ENCODE data around the gene RASA3. TPM values are rescaled to one million over a fixed set of nuclear protein-coding genes. Genes with fewer than 3 reads are reported as not detected.

Gene RASA3
- polyA plus RNA-seq, 1 donor from 2014 or later, result 8.5 TPM

DNA sequence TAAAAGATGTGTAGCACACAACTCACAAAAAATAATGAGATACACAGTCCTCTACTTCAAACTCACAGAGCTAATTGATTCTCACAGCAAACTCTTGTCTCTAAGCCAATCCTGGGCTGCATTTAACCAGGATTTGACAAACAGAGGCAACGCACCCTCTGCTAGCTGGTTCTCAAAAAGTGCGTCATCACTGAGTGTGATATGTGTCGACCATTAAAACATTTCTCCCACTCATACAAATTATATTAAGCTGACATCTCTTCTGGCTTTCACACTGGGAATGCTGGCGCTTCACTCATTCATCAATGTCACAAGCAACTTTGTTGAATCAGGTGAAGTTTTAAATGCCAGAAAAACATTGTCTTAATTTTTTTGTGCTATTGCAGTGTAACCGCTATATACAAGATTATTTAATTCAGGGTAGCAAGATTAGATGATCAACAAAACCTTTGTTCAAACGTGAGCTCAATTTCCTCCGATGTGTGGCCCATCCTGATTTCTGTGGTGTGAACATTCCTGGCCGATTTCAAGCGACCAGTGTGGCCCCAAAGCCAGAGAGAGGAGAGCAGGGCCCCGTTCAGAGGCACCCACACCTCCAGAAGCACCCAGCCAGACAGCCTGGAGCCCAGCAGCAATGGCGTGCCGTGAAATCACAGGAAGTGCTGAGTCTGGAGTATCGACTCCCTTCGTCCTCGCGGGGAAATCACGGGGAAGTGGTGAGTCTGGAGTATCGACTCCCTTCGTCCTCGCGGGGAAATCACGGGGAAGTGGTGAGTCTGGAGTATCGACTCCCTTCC is 49.4 kb downstream of the RASA3 start:
- Histone ChIP-seq H4K20me1 (ENCODE audit: insufficient read depth) (no peaks in the 10 kb centered on the region), H3K9ac (ENCODE audit: low read length) (no peak overlapping the region), H3K9me3 (ENCODE audit: low read length) (no peaks in the 10 kb centered on the region), H3K36me3 (ENCODE audit: insufficient read depth, low read length) (no peaks in the 10 kb centered on the region), H3K4me2 (ENCODE audit: low read length) (no peak overlapping the region), H3F3A (ENCODE audit: insufficient read depth, low read length, poor library complexity, severe bottlenecking) (no peaks in the 10 kb centered on the region), H3K9me2 (ENCODE audit: insufficient read depth, low read length) (no peaks in the 10 kb centered on the region), H3K4me3 (ENCODE audit: low read length) (no peak overlapping the region), H3K27me3 (ENCODE audit: insufficient read depth, low read depth, low read length) (no peaks in the 10 kb centered on the region), H2AFZ (ENCODE audit: low read depth, low read length) (no peak overlapping the region), H3K79me2 (replicated peaks; ENCODE audit: insufficient read depth, low read length) (no peaks in the 10 kb centered on the region), H3K27ac (ENCODE audit: low read length) (no peak overlapping the region)
- TF ChIP-seq, protein P1, sequence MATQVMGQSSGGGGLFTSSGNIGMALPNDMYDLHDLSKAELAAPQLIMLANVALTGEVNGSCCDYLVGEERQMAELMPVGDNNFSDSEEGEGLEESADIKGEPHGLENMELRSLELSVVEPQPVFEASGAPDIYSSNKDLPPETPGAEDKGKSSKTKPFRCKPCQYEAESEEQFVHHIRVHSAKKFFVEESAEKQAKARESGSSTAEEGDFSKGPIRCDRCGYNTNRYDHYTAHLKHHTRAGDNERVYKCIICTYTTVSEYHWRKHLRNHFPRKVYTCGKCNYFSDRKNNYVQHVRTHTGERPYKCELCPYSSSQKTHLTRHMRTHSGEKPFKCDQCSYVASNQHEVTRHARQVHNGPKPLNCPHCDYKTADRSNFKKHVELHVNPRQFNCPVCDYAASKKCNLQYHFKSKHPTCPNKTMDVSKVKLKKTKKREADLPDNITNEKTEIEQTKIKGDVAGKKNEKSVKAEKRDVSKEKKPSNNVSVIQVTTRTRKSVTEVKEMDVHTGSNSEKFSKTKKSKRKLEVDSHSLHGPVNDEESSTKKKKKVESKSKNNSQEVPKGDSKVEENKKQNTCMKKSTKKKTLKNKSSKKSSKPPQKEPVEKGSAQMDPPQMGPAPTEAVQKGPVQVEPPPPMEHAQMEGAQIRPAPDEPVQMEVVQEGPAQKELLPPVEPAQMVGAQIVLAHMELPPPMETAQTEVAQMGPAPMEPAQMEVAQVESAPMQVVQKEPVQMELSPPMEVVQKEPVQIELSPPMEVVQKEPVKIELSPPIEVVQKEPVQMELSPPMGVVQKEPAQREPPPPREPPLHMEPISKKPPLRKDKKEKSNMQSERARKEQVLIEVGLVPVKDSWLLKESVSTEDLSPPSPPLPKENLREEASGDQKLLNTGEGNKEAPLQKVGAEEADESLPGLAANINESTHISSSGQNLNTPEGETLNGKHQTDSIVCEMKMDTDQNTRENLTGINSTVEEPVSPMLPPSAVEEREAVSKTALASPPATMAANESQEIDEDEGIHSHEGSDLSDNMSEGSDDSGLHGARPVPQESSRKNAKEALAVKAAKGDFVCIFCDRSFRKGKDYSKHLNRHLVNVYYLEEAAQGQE (IDR thresholded peaks at IDR 0.05; ENCODE audit: borderline replicate concordance), result no peak
- no peak for TF ChIP-seq MXI1 (conservative IDR thresholded peaks at IDR 0.05; ENCODE audit: poor library complexity, severe bottlenecking)
- no peak for TF ChIP-seq SMC3 (conservative IDR thresholded peaks at IDR 0.05; ENCODE audit: poor library complexity)
- no peak for TF ChIP-seq EP300 (conservative IDR thresholded peaks at IDR 0.05; ENCODE audit: poor library complexity, severe bottlenecking)
- TF ChIP-seq TAF1 (IDR thresholded peaks at IDR 0.05; ENCODE audit: low read depth), result no peak
- no peak for TF ChIP-seq RAD21 (conservative IDR thresholded peaks at IDR 0.05)
- TF ChIP-seq, protein P2, sequence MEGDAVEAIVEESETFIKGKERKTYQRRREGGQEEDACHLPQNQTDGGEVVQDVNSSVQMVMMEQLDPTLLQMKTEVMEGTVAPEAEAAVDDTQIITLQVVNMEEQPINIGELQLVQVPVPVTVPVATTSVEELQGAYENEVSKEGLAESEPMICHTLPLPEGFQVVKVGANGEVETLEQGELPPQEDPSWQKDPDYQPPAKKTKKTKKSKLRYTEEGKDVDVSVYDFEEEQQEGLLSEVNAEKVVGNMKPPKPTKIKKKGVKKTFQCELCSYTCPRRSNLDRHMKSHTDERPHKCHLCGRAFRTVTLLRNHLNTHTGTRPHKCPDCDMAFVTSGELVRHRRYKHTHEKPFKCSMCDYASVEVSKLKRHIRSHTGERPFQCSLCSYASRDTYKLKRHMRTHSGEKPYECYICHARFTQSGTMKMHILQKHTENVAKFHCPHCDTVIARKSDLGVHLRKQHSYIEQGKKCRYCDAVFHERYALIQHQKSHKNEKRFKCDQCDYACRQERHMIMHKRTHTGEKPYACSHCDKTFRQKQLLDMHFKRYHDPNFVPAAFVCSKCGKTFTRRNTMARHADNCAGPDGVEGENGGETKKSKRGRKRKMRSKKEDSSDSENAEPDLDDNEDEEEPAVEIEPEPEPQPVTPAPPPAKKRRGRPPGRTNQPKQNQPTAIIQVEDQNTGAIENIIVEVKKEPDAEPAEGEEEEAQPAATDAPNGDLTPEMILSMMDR (IDR thresholded peaks at IDR 0.05; ENCODE audit: poor library complexity, severe bottlenecking), result no peak
- no peak for TF ChIP-seq EZH2 (IDR thresholded peaks at IDR 0.05; ENCODE audit: borderline replicate concordance, insufficient read depth, low read length, poor library complexity, severe bottlenecking)
- TF ChIP-seq POLR2AphosphoS5 (IDR thresholded peaks at IDR 0.05), result no peak

DNA sequence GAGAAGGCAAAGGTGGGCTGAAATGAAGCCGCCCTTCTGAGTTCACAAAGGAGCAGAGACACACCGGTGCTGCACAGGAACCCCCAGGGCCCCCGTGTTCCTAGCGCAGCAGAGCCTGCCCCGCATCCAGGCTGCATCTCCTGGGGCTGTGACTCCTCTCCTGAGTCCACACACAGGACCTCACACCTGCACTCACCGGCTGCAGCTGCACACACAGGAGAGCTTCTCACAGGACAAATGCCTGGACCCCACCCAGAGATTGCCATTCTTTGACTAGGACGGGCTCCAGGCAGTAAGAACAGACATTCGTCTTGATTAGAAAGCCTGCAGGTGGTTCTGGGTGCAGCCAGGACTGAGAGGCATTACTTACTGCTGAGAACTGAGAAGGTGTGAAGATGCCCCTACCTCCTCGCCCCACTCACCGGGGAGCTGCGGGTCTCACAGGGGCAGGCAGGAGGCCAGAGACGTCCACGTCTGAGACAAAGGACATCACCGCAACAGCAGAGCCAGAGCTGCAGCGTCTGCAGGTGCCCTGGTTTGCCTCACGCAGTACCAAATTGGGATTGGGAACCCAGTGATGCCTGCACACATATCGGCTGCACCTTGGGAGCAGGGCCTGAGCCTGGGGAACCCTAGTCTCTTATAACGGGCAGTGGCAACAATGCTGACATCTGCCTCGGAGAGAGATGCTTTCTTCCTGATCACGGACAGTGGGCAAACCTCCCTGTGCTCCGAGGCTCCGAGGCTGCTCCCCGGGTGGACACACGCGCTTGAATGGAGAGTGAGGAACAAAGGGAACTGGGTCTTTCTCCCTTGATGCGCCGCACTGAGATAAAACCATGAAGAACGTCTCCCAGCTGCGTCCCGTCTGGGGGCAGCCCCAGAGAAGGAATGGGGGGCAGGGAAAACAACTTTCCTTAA is 50.4 kb downstream of the RASA3 start:
- Histone ChIP-seq H2AFZ (ENCODE audit: low read depth, low read length) (no peak overlapping the region), H3K36me3 (ENCODE audit: insufficient read depth, low read length) (no peaks in the 10 kb centered on the region), H3K9me2 (ENCODE audit: insufficient read depth, low read length) (no peaks in the 10 kb centered on the region), H3K9ac (ENCODE audit: low read length) (no peak overlapping the region), H3K4me2 (ENCODE audit: low read length) (no peak overlapping the region), H3K27me3 (ENCODE audit: insufficient read depth, low read depth, low read length) (no peaks in the 10 kb centered on the region), H3K9me3 (ENCODE audit: low read length) (no peaks in the 10 kb centered on the region), H3K79me2 (replicated peaks; ENCODE audit: insufficient read depth, low read length) (peaks cover 1% of the 10 kb centered on the region), H4K20me1 (ENCODE audit: insufficient read depth) (no peaks in the 10 kb centered on the region), H3K27ac (ENCODE audit: low read length) (no peak overlapping the region), H3F3A (ENCODE audit: insufficient read depth, low read length, poor library complexity, severe bottlenecking) (no peaks in the 10 kb centered on the region), H3K4me3 (ENCODE audit: low read length) (peak overlapping the region; percentile 4)
- TF ChIP-seq, protein P2 (IDR thresholded peaks at IDR 0.05; ENCODE audit: poor library complexity, severe bottlenecking), result no peak
- TF ChIP-seq MXI1 (conservative IDR thresholded peaks at IDR 0.05; ENCODE audit: poor library complexity, severe bottlenecking), result no peak
